GM19025 (cell line): ENCODE results near the gene GKN1.

Source experiments
- ATAC-seq: cut with Tn5 transposase; IDR thresholded peaks from one replicate; pipeline ENCODE4 v1.9.1; 2021; ENCODE audit warnings: mild to moderate bottlenecking, low read depth, moderate library complexity; ENCODE audit not compliant: unreplicated experiment

GKN1 gene

GRCh38 chr2:69001879-69002278 is 27.4 kb downstream of the GKN1 start:
- no peak for ATAC-seq

GRCh38 chr2:69003731-69004130 is 29.3 kb downstream of the GKN1 start:
- ATAC-seq = no peak

- no peak for ATAC-seq
Observed at GRCh38 chr2:69007169-69007568, 32.7 kb downstream of the GKN1 start.

GRCh38 chr2:69007603-69008002 is 33.2 kb downstream of the GKN1 start:
- ATAC-seq = no peak

GRCh38 chr2:69010437-69011194 is 36.2 kb downstream of the GKN1 start:
- ATAC-seq = no peak

GRCh38 chr2:69011611-69012157 is 37.2 kb downstream of the GKN1 start:
- no peak for ATAC-seq

GRCh38 chr2:69012310-69013141 is 38.1 kb downstream of the GKN1 start:
- ATAC-seq = no peak

- ATAC-seq = no peak
Observed at GRCh38 chr2:69013142-69013839, 38.9 kb downstream of the GKN1 start, which contains the start of gene ANTXR1. TSS of gene ANTXR1 (plus strand) at chr2:69013179. CDS start at chr2:69013500, 321 bp downstream.

- ATAC-seq = no peak
Observed at GRCh38 chr2:69013840-69014821, 39.7 kb downstream of the GKN1 start.

GRCh38 chr2:69017080-69017479 is 42.6 kb downstream of the GKN1 start:
- no peak for ATAC-seq

- no peak for ATAC-seq
Observed at GRCh38 chr2:69017835-69018234, 43.4 kb downstream of the GKN1 start.

- no peak for ATAC-seq
Observed at GRCh38 chr2:69018678-69019095, 44.3 kb downstream of the GKN1 start.

GRCh38 chr2:69020496-69021426 is 46.3 kb downstream of the GKN1 start:
- ATAC-seq = no peak

- ATAC-seq = no peak
Observed at GRCh38 chr2:69021727-69022126, 47.3 kb downstream of the GKN1 start.

GRCh38 chr2:69022548-69022947 is 48.1 kb downstream of the GKN1 start:
- ATAC-seq = no peak

- no peak for ATAC-seq
Observed at GRCh38 chr2:69023236-69023635, 48.8 kb downstream of the GKN1 start.

GRCh38 chr2:69026026-69026425 is 51.6 kb downstream of the GKN1 start:
- ATAC-seq = no peak

- no peak for ATAC-seq
Observed at GRCh38 chr2:69026691-69027459, 52.4 kb downstream of the GKN1 start.
